Measurements from ENCODE around the gene EPHA2.

Gene EPHA2

DNA sequence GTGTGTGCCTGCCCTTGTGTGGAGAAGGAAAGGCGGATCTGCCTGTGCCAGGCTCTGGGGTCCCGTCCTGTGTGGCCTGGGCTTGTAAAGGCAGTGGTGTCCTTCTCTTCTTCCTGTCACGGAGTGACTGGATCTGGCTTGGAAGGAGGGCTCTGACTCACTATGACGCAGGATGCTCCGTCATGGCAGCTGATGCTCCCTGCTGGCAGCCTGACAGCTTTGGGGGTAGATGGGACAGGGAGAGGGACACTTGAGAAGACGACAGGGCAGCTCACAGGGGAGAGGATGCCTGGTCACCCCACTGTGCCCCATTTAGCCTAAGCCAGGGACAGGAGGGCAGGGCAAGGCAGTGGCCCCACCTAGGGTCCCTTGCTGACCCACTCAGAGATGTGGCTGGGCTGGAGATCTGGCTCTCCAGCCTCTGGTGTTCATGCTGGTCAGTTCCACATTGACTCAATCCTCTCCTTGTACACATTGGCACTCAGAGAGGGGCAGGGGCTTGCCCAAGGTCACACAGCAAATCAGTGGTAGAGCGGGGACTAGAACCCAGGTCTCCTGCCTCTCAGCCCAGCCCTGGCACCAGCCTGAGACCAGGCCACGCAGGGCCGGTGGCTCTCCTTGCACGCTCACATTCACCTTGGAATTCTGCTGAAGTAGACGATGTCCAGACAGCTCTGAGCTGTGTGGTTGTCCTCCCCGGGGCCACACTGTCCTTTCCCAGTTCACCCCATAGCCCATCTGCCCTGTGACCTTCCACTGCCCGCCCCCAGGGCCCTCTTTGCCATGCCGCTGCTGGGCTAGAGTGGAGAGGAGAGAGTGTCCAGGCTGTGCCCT is 79.6 kb downstream of the EPHA2 start:
- Histone ChIP-seq H3K79me2 (no peaks in the 10 kb centered on the region), H3K9me3 (ENCODE audit: control insufficient read depth, low read length) (no peaks in the 10 kb centered on the region), H3K9ac (no peak overlapping the region), H3K27me3 (ENCODE audit: control insufficient read depth, insufficient read depth, low read length) (no peaks in the 10 kb centered on the region), H3K4me3 (ENCODE audit: low read depth, low read length) (no peak overlapping the region), H3K27ac (peak overlapping the region; percentile 51), H3K4me1 (no peaks in the 10 kb centered on the region), H2AFZ (peak overlapping the region; percentile 58), H3K36me3 (ENCODE audit: control insufficient read depth, insufficient read depth, low read length) (no peaks in the 10 kb centered on the region), H3K4me2 (ENCODE audit: low read length) (peak overlapping the region; percentile 39)
- TF ChIP-seq, protein P1, sequence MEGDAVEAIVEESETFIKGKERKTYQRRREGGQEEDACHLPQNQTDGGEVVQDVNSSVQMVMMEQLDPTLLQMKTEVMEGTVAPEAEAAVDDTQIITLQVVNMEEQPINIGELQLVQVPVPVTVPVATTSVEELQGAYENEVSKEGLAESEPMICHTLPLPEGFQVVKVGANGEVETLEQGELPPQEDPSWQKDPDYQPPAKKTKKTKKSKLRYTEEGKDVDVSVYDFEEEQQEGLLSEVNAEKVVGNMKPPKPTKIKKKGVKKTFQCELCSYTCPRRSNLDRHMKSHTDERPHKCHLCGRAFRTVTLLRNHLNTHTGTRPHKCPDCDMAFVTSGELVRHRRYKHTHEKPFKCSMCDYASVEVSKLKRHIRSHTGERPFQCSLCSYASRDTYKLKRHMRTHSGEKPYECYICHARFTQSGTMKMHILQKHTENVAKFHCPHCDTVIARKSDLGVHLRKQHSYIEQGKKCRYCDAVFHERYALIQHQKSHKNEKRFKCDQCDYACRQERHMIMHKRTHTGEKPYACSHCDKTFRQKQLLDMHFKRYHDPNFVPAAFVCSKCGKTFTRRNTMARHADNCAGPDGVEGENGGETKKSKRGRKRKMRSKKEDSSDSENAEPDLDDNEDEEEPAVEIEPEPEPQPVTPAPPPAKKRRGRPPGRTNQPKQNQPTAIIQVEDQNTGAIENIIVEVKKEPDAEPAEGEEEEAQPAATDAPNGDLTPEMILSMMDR (IDR thresholded peaks at IDR 0.05): no peak

DNA sequence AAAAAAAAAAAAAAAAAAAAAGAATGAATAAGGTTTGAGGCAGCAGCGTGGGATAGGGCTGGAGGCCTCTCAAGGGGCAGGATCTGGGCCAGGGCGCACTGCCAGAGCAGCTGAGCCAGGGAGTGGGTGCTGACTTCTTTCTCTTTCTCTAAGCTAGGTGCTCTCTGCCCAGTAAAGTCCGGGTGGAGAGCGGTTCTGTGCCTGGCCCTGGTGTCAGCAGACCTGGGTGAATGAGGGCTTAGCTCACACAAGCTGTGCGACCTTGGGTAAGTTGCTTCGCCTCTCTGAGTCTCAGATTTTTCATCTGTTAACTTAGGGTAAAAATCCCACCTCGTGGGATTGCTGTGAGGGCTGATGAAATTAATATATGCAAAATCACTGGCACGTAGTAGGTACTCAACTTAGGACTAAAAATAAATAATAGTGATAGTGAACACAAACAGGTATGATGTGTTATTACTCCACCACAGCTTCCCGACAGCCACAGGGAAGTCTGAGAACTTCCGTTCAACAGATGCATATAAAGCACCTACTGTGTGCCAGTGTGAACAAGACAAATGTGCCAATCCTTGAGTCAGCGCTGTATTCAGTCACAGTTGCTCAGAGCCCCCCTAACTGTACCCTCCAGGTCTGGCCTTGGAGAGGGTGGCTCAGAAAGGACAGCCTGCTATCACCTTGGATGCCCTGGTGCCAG is 80.4 kb downstream of the EPHA2 start:
- H3K27ac ChIP-seq: no peak overlapping the region
- peak overlapping the region; percentile 39 for H3K4me2 ChIP-seq (ENCODE audit: low read length)
- H3K9me3 ChIP-seq (ENCODE audit: control insufficient read depth, low read length): no peaks in the 10 kb centered on the region
- no peaks in the 10 kb centered on the region for H3K4me1 ChIP-seq
- H3K27me3 ChIP-seq (ENCODE audit: control insufficient read depth, insufficient read depth, low read length): no peaks in the 10 kb centered on the region
- H3K79me2 ChIP-seq: no peaks in the 10 kb centered on the region
- H3K36me3 ChIP-seq (ENCODE audit: control insufficient read depth, insufficient read depth, low read length): no peaks in the 10 kb centered on the region
- TF ChIP-seq, protein P1 (IDR thresholded peaks at IDR 0.05): no peak
- H3K4me3 ChIP-seq (ENCODE audit: low read depth, low read length): peak overlapping the region; percentile 10
- H3K9ac ChIP-seq: no peak overlapping the region
- H2AFZ ChIP-seq: no peak overlapping the region
